SIG-M5 (cell line): ENCODE results near the gene ADSS2.
"Not testable (repeated sequence)": the region's sequence is repeated elsewhere in the genome, so short reads cannot be mapped to it uniquely, and the experiment has no call there.

ENCODE experiments used
- DNase-seq: peaks from one replicate; lab custom pipeline; 2025; lab: John Stamatoyannopoulos, UW

The ADSS2 gene

DNA sequence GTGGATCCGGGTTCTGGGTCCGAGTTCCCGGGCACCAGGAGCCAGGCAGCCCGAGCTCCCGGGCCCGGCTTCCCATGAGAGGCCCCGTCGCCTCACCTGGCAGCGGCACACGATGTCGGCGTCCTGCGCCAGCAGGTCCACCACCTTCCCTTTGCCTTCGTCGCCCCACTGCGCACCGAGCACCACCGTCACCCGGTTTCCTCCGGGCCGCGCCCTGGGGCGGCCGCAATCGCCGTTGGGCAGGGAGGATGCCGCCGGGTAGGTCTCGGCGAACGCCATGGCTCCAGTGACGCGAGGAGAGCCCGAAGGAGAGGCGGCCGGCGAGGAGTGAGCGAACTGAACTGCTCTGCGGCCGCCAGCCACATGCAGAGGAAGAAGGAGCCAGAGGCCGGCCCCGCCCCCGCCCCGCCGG lies at the start of gene ADSS2:
ADSS2 (minus strand) TSS at position 371 of the 412 bp plus-strand sequence; CDS start at position 279, 92 bp downstream.
- DNase-seq: no peak

GRCh38 chr1:244500515-244500914 lies 48.8 kb upstream of the ADSS2 start:
- not testable (repeated sequence) for DNase-seq

- DNase-seq: not testable (repeated sequence)
Measured at GRCh38 chr1:244499484-244499883, 47.8 kb upstream of the ADSS2 start.

GRCh38 chr1:244497805-244498204 lies 46.1 kb upstream of the ADSS2 start:
- no peak for DNase-seq

- no peak for DNase-seq
Measured at GRCh38 chr1:244496186-244496585, 44.5 kb upstream of the ADSS2 start.

DNA sequence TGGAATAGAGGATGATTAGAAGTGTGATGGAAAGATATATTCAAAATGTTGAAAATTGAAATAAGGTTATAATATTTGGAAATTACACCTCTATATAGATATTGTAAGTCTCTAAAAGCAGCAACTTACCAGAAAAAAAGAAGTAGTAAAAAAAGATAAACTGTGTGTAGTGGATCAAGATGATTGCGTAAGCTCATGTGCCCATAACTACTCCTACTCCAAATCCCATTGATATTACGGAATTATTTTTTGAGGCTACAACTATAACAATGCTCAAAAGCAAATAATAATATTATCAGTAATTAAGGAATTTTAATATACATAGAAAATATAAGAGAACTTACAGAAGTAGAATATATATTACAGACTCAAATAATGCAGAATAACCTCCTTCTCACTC lies 42.9 kb upstream of the ADSS2 start:
- no peak for DNase-seq

DNA sequence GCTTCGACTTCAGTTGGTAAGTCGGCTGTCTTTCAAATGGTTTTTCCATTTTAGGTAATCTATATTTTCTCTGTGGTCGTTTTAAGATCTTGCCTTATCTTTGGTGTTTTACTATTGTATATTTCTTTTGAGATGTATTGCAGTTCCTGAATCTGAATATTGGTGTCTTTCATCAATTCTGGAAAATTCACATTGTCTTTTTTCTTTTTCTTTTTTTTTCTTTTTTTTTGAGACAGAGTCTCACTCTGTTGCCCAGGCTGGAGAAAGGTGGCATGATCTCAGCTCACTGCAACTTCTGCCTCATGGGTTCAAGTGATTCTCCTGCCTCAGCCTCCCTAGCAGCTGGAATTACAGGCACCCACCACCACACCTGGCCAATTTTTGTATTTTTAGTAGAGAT lies 33.3 kb upstream of the ADSS2 start:
- DNase-seq: not testable (repeated sequence)

GRCh38 chr1:244473059-244473605 lies 21.4 kb upstream of the ADSS2 start:
- no peak for DNase-seq

GRCh38 chr1:244466724-244467123 lies 15.0 kb upstream of the ADSS2 start:
- no peak for DNase-seq

- DNase-seq: no peak
Measured at GRCh38 chr1:244461245-244462071, 9.7 kb upstream of the ADSS2 start, which contains the start of gene CATSPERE. TSS of gene CATSPERE (plus strand) at chr1:244461273. CDS start at chr1:244461430, 157 bp downstream.

- no peak for DNase-seq
Measured at GRCh38 chr1:244460197-244460596, 8.5 kb upstream of the ADSS2 start.

DNA sequence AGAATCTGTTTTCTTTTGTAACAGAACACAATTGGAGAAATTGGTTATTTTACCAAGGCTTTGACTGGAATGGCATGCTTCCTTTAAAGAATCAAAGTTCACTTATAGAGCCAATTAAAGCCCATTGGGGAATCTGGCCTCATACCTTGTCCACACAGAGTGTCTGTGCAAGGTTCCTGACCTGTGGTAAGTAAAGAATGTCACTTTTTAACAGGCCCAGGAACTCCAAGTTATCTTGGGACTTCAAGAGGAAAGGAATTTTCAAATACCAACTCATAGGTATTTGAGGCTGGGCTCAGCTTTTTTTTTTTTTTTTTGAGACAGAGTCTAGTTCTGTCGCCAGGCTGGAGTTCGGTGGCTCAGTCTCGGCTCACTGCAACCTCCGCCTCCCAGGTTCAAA lies 7.1 kb upstream of the ADSS2 start:
- no peak for DNase-seq

DNA sequence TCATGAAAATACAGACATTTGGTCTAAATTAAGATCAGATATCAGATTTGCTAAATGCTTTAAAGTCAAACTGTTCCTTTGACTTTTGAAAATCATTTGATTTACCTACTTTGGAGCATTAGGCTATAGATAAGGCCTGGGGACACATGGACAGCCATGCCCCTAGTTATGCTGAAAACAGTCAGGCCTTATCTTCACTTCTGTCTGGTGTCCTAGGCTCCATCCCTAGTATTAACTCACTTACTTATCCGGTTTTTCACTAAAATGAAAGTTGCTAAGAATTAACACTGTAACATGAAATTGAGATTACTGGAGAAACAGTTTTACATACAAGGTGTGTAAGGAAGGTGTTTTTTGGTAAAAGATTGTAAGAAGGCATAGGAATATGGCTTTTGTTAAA lies 4.9 kb upstream of the ADSS2 start:
- no peak for DNase-seq

DNA sequence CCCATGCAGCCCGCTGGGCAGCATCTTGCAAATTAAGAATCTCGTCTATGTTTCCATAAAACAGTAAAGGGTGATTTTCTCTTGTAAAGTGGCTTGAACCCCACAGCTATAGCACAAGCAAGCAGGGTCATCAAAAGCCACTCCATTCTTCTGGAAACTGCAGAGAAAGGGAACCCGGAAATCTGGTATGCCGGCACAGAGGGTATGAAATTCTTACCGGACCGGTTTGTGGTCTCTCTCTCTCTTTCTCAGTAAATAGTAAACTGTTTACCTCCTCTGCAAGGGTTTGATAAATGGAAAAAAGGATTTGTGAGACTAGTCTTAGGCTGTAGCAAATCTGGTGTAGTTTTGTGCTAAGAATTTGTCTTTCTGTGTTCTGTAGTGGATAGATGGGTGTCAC lies 2.7 kb upstream of the ADSS2 start:
- no peak for DNase-seq

DNA sequence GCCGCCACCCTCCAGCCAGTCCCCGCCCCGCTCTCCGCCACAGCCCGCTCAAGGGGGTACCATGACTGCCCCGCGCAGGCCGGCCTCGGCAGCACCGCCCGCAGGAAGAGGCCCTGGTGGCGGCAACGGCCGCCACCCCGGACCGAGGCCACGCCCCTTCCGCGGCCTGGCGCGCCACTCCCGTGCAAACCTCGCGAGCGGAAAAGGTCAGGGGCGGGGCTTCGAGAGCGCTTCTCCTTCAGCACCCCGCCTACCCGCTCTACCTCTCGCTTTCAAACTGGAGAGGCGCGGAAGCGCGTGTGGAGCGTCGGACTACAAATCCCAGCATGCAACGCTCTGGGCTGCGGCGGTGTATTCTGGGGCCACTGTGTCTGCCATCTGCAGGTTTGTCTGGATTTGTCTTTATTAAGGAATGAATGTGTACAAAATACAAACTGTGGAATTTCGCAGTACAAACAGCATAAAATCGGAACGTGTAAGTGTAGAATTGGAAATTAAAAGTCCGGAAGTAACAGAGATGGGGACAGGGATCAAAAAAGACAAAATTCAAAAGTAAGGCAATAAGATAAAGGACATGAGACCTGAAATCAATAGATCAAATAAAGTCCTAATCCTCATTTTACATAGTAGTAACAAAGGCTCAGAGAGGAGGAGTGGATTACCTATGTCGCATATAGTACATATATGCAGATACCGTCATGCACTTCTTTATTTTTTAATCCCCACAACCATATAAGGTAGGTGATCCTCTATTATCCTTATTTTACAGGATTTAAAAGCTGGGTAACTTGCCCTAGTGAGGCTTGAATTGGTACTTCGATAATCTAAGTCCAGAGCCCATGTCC lies 464 bp upstream of the ADSS2 start:
- peak; percentile 98 for DNase-seq

GRCh38 chr1:244450597-244451538 lies 841 bp downstream of the ADSS2 start:
- DNase-seq: no peak

- DNase-seq: no peak
Measured at GRCh38 chr1:244449936-244450508, 1.7 kb downstream of the ADSS2 start.

- DNase-seq: no peak
Measured at GRCh38 chr1:244448279-244449036, 3.3 kb downstream of the ADSS2 start.

GRCh38 chr1:244447552-244447951 lies 4.2 kb downstream of the ADSS2 start:
- no peak for DNase-seq

GRCh38 chr1:244447024-244447423 lies 4.7 kb downstream of the ADSS2 start:
- DNase-seq: no peak
